GM13977 (cell line): ENCODE results near the gene GPR107.
"Not testable (repeated sequence)": the region's sequence is repeated elsewhere in the genome, so short reads cannot be mapped to it uniquely, and the experiment has no call there.

Experiments
- DNase-seq: peaks from one replicate; pipeline ENCODE4 v3.0.0; 2012; ENCODE audit warnings: low spot score
- in situ Hi-C: fragments of 300-500 bp; cut with MboI; formaldehyde crosslinking; loops from one replicate; pipeline ENCODE4 v1.12.0; 2022; ENCODE audit warnings: low sequenced_read_pairs, low pct_unique_long_range_greater_than_20kb, mixed read lengths, inconsistent platforms; ENCODE audit not compliant: unreplicated experiment
- TF ChIP-seq, protein P1 (sequence below): IDR thresholded peaks from 2 replicates; pipeline ENCODE4 v1.5.1; 2012; ENCODE audit warnings: mild to moderate bottlenecking, control low read depth; ENCODE audit not compliant: insufficient read depth; ENCODE audit errors: extremely low read depth, missing control alignments

The GPR107 gene

DNA sequence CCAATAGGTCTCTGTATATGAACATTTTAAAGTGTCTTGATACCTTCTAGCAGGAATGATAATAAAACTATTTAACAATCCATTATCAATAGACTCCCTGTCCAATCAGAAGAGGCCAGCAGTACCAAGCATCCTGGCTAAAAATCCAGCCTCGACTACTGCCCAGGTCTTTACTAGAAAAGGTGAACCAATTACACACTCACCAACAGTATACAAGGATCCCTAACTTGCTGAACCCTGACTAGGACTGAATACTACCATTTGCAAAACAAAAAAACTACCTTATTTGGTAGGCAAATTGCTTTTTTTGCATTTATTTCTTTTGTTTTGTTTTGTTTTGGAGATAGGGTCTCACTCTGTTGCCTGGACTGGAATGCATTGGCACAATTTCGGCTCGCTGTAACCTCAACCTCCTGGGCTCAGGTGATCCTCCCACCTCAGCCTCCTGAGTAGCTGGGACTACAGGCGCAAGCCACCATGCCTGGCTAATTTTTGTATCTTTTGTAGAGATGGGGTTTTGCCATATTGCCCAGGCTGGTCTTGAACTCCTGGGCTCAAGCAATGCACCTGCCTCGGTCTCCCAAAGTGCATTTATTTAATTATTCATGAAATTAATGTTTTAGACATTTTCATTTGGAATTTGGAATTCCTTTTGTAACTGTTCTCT lies 38.2 kb upstream of the GPR107 start:
- no peak for DNase-seq
- in situ Hi-C loops, result no loop called here
- TF ChIP-seq, protein P1, sequence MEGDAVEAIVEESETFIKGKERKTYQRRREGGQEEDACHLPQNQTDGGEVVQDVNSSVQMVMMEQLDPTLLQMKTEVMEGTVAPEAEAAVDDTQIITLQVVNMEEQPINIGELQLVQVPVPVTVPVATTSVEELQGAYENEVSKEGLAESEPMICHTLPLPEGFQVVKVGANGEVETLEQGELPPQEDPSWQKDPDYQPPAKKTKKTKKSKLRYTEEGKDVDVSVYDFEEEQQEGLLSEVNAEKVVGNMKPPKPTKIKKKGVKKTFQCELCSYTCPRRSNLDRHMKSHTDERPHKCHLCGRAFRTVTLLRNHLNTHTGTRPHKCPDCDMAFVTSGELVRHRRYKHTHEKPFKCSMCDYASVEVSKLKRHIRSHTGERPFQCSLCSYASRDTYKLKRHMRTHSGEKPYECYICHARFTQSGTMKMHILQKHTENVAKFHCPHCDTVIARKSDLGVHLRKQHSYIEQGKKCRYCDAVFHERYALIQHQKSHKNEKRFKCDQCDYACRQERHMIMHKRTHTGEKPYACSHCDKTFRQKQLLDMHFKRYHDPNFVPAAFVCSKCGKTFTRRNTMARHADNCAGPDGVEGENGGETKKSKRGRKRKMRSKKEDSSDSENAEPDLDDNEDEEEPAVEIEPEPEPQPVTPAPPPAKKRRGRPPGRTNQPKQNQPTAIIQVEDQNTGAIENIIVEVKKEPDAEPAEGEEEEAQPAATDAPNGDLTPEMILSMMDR, result no peak

DNA sequence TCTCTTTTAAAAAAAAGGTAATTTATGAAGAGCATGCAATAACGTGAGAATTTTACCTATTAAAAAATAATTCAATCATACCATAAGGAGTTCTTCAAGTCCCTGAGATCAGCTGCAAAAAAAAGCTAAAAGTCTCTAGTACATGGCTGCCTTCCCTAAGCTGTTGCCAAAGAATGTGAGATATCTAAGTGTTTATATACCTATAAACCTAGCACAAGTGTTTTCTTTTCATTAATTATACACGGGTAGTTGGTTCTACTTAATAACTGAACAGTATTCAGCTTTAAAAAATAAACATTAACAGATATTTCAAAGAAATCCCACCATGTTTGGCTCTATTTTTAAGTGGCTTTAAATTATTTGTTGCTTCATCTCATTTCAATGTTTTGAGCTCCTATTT lies 36.6 kb upstream of the GPR107 start:
- in situ Hi-C loops, result no loop called here
- TF ChIP-seq, protein P1, result no peak
- no peak for DNase-seq

DNA sequence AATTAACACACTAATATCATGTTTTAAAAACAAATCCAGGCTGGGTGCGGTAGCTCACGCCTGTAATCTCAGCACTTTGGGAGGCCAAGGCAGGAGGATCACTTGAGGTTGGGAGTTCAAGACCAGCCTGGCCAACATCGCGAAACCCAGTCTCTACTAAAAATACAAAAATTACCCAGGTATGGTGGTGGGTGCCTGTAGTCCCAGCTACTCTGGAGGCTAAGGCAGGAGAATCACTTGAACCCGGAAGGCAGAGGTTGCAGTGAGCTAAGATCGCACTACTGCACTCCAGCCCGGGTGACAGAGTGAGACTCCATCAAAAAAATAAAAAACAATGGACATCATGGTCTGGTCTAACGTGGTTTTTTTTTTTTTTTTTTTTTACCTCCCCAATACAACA lies 36.2 kb upstream of the GPR107 start:
- DNase-seq, in situ Hi-C loops: not testable (repeated sequence)

GRCh38 chr9:130018265-130018664 lies 35.4 kb upstream of the GPR107 start:
- in situ Hi-C loops, result no loop called here
- no peak for DNase-seq
- TF ChIP-seq, protein P1, result no peak

- no peak for DNase-seq
- TF ChIP-seq, protein P1, result no peak
- in situ Hi-C loops, result no loop called here
These were observed 33.1 kb upstream of the GPR107 start for GRCh38 chr9:130020618-130021017.

- TF ChIP-seq, protein P1, result no peak
- no peak for DNase-seq
- in situ Hi-C loops, result no loop called here
These were observed 32.6 kb upstream of the GPR107 start for GRCh38 chr9:130021123-130021522.

GRCh38 chr9:130021842-130022241 lies 31.9 kb upstream of the GPR107 start:
- DNase-seq, in situ Hi-C loops: not testable (repeated sequence)
